NOMO-1 (cell line): ENCODE results near the gene DIAPH1.

Experiments
- DNase-seq, 2 experiments: peaks; one replicate each; lab custom pipeline; 2025; ENCODE audit not compliant: unreplicated experiment in 2 of 2; lab: John Stamatoyannopoulos, UW

The DIAPH1 gene

GRCh38 chr5:141640051-141640415 lies 21.2 kb upstream of the DIAPH1 start:
- no peak for DNase-seq

- no peak for DNase-seq
Observed at GRCh38 chr5:141639357-141640050, 20.7 kb upstream of the DIAPH1 start.

GRCh38 chr5:141638771-141639170 lies 20.0 kb upstream of the DIAPH1 start:
- DNase-seq, result no peak

- peak; percentile 74 to 87 for DNase-seq
Observed at GRCh38 chr5:141637767-141638419, 19.1 kb upstream of the DIAPH1 start.

GRCh38 chr5:141637123-141637766 lies 18.4 kb upstream of the DIAPH1 start:
- DNase-seq, result no peak

- peak; percentile 72 to 91 for DNase-seq
Observed at GRCh38 chr5:141636413-141637122, 17.8 kb upstream of the DIAPH1 start, which contains the start of the genes HDAC3 and RELL2. Gene HDAC3 (minus strand): TSS chr5:141636849. CDS start chr5:141636790, 59 bp downstream. Gene RELL2 (plus strand): TSS chr5:141636997. CDS start chr5:141638226, 1,229 bp downstream.

GRCh38 chr5:141636106-141636412 lies 17.3 kb upstream of the DIAPH1 start:
- DNase-seq, result no peak

- DNase-seq, result no peak
Observed at GRCh38 chr5:141635646-141636045, 16.8 kb upstream of the DIAPH1 start.

GRCh38 chr5:141634720-141635119 lies 15.9 kb upstream of the DIAPH1 start:
- DNase-seq, result no peak

- DNase-seq, result peak; percentile 61 to 75
Observed at GRCh38 chr5:141633871-141634561, 15.2 kb upstream of the DIAPH1 start.

- no peak for DNase-seq
Observed at GRCh38 chr5:141632650-141633049, 13.8 kb upstream of the DIAPH1 start.

GRCh38 chr5:141630570-141631140 lies 11.9 kb upstream of the DIAPH1 start:
- DNase-seq, result no peak

GRCh38 chr5:141628175-141628788 lies 9.5 kb upstream of the DIAPH1 start:
- DNase-seq, result no peak

GRCh38 chr5:141623611-141624010 lies 4.8 kb upstream of the DIAPH1 start:
- DNase-seq, result no peak

GRCh38 chr5:141623186-141623585 lies 4.4 kb upstream of the DIAPH1 start:
- peak; percentile 94 to 99 for DNase-seq

- DNase-seq, result peak; percentile 32 to 58
Observed at GRCh38 chr5:141618030-141618803, 583 bp downstream of the DIAPH1 start.

GRCh38 chr5:141617682-141618029 lies 1.1 kb downstream of the DIAPH1 start:
- DNase-seq, result no peak

GRCh38 chr5:141617128-141617527 lies 1.7 kb downstream of the DIAPH1 start:
- no peak for DNase-seq

- DNase-seq, result no peak
Observed at GRCh38 chr5:141615991-141616720, 2.6 kb downstream of the DIAPH1 start.
